GM21515 (cell line): Measurements from ENCODE around the gene ZNF587.
"Not testable (repeated sequence)": the region's sequence is repeated elsewhere in the genome, so short reads cannot be mapped to it uniquely, and the experiment has no call there.

ENCODE experiments used
- ATAC-seq: cut with Tn5 transposase; IDR thresholded peaks from one replicate; pipeline ENCODE4 v1.9.1; 2021; ENCODE audit not compliant: unreplicated experiment

The ZNF587 gene

DNA sequence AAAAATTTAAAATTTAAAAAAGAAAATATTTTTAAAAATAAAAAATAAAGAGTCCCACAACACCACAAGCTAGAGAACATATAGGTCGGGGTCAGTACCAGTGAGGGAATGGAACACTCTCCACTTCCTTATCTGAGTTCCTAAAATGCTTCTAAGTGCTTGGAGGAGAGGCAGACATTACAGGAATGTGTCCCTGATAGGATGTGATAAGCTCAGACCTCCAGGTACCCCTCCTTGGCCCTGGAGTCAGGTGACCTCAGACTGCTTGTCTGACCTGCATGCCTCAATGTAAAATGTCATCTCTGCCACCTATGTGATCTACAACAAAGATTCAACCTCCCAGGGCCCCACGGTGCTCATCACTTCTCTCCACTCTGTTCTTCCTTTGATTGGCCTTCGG is 36.4 kb downstream of the ZNF587 start:
- ATAC-seq = no peak

- no peak for ATAC-seq
Measured at GRCh38 chr19:57887195-57887941, 37.7 kb downstream of the ZNF587 start.

GRCh38 chr19:57888107-57888559 is 38.5 kb downstream of the ZNF587 start:
- ATAC-seq = no peak

DNA sequence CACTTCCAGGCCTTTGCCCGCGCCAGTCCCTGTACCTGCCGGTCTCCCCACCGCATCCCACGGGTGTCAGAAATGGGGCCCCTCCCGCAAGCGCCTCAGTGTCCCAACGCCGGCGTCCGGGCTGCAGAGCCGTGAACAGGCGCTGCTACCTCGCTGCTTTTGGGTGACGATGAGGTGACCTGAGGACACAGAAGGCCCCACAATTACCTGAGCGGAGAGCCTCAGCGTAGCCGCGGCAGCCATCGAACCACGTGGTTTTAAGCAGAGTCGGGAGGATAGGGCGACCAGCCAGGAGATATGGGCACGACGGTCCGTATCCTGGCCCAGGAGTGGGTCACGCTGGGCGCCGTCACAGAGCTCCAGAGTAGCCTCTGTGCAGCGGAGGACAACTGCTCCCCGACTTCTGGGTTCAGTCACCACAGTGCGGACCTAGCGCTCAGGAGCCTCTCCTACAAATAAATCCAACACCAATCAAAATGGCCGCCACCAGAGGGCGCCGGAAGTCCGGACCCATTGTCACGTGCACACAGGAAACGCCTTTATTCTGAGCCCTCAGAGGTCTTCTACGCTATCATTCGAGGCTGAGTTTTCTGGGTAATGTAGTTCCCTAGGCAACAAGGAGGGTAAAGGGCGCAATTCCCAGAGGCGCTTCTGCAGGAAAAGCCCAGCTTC is 39.0 kb downstream of the ZNF587 start, which contains the start of gene ZNF814:
Gene ZNF814 (minus strand): TSS at position 478 of the 672 bp plus-strand sequence. CDS start 235 bp downstream, at position 243.
- peak; percentile 86 for ATAC-seq

DNA sequence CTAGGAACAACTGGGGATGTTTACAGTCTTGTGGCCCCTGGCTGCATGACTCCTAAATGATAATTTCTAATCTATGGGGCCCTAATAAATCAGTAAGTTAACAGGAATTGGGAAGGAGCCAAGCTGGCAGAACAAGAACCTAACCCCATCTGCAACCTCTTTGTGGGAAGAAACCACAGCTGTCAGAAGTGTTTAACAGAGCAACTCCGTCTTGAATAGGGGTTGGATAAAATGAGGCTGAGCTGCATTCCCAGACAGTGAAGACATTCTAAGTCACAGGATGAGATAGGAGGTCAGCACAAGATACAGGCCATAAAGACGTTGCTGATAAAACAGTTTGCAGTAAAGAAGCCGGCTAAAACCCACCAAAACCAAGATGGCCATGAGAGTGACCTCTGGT is 41.0 kb downstream of the ZNF587 start:
- ATAC-seq = not testable (repeated sequence)

DNA sequence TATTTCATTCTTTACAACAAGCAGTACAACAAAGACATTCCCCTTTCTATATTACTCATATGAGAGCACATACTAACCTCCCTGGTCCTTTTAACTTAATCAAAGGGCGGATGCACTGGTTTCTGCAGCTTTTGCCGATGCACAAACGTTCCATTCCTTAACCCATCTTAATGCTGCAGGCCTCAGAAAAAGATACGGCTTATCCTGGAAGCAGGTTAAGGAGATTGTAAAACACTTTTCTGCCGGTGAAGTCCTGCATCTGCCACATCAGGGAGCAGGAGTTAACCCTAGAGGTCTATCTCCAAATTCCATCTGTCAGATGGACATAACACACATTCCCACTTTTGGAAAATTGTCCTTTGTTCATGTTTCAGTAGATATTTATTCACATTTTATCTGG is 50.7 kb downstream of the ZNF587 start:
- ATAC-seq = no peak

DNA sequence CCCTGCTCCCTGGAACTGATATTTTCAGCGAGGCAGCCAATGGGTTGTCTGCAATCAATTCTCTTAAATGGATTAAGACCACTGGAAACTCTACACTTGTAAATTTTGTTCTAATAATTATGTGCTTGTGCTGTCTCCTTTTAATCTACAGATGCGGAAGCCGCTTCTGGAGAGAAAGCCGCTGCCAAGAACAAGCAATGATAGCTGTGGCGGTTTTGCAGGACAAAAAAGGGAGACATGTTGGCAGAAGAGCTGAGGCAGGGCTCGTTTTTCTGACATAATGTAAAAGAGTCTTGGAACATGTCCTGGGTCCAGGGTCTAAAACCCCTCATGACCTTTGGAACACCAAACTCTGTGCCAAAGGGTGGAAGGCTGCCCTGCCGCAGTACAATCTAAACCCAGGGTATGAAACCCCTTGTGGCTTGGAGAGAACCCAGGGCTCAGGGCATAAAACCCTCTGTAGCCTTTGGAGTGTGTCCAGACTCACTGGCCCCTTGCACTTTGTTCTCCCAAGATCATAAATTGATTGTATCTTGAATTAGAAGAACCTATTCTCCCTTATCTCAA is 54.0 kb downstream of the ZNF587 start:
- no peak for ATAC-seq

- no peak for ATAC-seq
Measured at GRCh38 chr19:57905258-57905657, 55.6 kb downstream of the ZNF587 start.

- ATAC-seq = no peak
Measured at GRCh38 chr19:57907394-57907793, 57.7 kb downstream of the ZNF587 start.

DNA sequence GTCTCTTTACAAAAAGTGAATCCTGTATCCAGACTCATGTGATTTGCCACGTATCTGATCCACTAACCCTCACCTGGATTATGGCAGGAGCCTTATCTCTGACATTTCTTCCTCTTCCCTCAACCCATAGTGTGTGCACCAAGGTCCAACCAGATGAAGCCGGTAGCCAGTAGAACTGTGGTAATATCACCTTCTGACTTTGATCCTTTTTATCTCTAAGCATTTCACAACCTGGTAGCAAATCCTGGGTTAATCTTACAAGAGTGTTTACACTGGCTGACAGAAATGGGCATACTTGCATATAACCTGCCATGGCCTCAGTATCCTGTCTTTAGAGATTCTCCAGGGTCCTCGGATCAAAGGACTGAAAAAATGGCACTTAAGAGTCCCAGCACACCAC is 64.9 kb downstream of the ZNF587 start:
- no peak for ATAC-seq
